GM12873 (cell line): Measurements from ENCODE around the gene PIK3R4.

Source experiments
- CTCF ChIP-seq: IDR thresholded peaks from 2 replicates; pipeline ENCODE4 v1.5.1; 2012; ENCODE audit warnings: low read depth, mild to moderate bottlenecking, moderate library complexity, low read length, control low read depth; ENCODE audit not compliant: insufficient read depth; ENCODE audit errors: missing control alignments

Gene PIK3R4

GRCh38 chr3:130671545-130672312 lies 74.9 kb downstream of the PIK3R4 start:
- TF ChIP-seq CTCF, result no peak

GRCh38 chr3:130669740-130670139 lies 76.9 kb downstream of the PIK3R4 start:
- no peak for TF ChIP-seq CTCF

GRCh38 chr3:130663092-130663491 lies 83.5 kb downstream of the PIK3R4 start:
- TF ChIP-seq CTCF, result no peak

GRCh38 chr3:130662501-130662996 lies 84.1 kb downstream of the PIK3R4 start:
- no peak for TF ChIP-seq CTCF

- no peak for TF ChIP-seq CTCF
These were observed 85.3 kb downstream of the PIK3R4 start for GRCh38 chr3:130661140-130661891.

GRCh38 chr3:130659911-130660310 lies 86.7 kb downstream of the PIK3R4 start:
- TF ChIP-seq CTCF, result no peak

GRCh38 chr3:130658678-130659077 lies 88.0 kb downstream of the PIK3R4 start:
- TF ChIP-seq CTCF, result no peak
